Mucosa of stomach (tissue), 1 donor: ENCODE results near the gene TTC16.
"Not testable (repeated sequence)": the region's sequence is repeated elsewhere in the genome, so short reads cannot be mapped to it uniquely, and the experiment has no call there.

ENCODE experiments used
- H3K27me3 ChIP-seq: one replicate; pipeline ENCODE4 v1.7.0; 2013; ENCODE audit warnings: mild to moderate bottlenecking, low read length; ENCODE audit not compliant: control insufficient read depth, insufficient read depth
- H3K36me3 ChIP-seq: one replicate; pipeline ENCODE4 v1.7.0; 2013; ENCODE audit warnings: low read length; ENCODE audit not compliant: control insufficient read depth, insufficient read depth
- H3K4me1 ChIP-seq: one replicate; pipeline ENCODE4 v1.7.0; 2013; ENCODE audit warnings: mild to moderate bottlenecking, low read length; ENCODE audit not compliant: control insufficient read depth, insufficient read depth
- H3K4me3 ChIP-seq: one replicate; pipeline ENCODE4 v1.7.0; 2013; ENCODE audit warnings: low read length
- H3K9ac ChIP-seq: one replicate; pipeline ENCODE4 v1.7.0; 2013; ENCODE audit warnings: mild to moderate bottlenecking, low read length, moderate library complexity
- H3K9me3 ChIP-seq: one replicate; pipeline ENCODE4 v1.7.0; 2013; ENCODE audit warnings: mild to moderate bottlenecking, low read length, moderate library complexity; ENCODE audit not compliant: control insufficient read depth
- donor health status: Pancreatic carcinoma.

TTC16 gene

DNA sequence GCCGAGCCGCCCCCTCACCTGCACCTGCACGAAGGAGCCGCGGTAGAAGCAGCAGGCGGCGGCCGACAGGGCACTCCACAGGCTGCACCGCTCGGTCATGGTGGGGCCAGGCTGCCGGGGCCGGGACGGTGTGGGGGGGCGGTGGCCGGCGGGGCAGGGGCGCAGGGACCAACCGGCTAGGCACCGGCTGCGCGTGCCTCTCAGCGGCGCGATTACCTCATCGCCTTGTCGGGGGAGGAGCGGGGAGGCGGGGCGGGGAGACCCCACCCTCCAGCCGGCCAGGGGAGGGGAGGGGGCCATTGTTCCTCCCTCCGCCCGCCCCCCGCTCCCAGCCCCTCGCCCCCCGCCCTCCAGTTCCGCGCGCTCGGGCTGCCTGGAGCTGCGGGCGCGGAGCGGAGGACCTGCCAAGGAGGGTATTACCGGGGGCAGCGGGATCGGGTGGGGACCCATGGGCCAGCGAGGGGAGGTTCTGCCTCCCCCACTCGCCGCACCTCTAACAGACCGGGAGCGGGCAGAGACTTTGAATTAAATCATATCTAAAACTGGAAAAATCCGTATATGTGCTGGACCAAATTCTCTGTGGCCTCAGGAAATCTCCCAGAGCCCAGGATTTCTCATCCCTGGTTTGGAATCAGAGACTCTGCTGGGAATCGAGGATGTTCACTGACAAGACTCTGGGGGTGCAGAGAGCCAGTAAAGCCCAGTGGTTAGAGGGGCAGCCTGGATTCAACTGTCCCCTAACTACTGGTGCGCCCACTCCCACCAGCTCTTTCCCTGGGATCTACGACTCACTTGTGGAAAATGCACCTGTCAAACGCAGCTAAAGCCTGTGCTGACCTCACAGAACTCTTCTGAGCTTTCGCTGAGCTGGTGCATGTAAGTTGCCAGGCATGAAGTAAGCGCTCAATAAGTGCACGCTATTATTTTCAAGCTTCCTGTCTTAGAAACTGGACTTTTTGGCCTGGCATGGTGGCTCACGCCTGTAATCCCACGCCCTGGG, 39.5 kb downstream of the TTC16 start:
- Histone ChIP-seq H3K27me3 (peaks cover 37% of the 10 kb centered on the region), H3K36me3 (no peaks in the 10 kb centered on the region), H3K9ac (no peak overlapping the region), H3K9me3 (no peaks in the 10 kb centered on the region), H3K4me1 (no peaks in the 10 kb centered on the region), H3K4me3 (no peak overlapping the region)

DNA sequence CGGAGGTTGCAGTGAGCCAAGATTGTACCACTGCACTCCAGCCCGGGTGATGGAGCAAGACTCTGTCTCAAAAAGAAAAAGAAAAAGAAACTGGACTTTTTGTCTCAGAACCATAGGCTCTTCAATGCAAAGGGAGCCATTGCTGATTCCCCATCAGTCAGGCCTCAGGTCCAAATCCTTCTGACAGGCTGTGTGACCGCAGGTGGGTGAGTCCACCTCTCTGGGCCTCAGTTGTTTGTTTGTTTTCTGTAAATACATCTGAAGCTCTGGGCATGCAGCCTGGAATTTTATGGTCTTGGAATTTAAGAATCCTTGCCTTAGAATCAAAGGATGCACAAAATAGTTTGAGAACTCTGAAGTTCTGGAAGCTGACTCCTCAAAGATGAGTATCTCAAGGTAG, 40.4 kb downstream of the TTC16 start:
- Histone ChIP-seq H3K9me3 (no peaks in the 10 kb centered on the region), H3K27me3 (peaks cover 37% of the 10 kb centered on the region), H3K36me3 (no peaks in the 10 kb centered on the region), H3K4me1 (no peaks in the 10 kb centered on the region), H3K9ac (no peak overlapping the region), H3K4me3 (no peak overlapping the region)

DNA sequence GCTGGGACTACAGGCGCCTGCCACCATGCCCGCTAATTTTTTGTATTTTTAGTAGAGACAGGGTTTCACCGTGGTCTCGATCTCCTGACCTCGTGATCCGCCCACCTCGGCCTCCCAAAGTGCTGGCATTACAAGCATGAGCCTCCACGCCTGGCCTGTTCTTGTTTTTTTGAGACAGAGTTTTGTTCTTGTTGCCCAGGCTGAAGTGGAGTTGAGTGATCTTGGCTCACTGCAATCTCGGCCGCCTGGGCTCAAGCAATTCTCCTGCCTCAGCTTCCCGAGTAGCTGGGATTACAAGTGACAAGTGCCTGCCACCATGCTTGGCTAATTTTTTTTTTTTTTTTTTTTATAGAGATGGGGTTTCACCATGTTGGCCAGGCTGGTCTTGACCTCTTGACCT, 40.9 kb downstream of the TTC16 start:
- H3K4me1 ChIP-seq = not testable (repeated sequence)
- H3K27me3 ChIP-seq = peaks cover 38% of the 10 kb centered on the region

DNA sequence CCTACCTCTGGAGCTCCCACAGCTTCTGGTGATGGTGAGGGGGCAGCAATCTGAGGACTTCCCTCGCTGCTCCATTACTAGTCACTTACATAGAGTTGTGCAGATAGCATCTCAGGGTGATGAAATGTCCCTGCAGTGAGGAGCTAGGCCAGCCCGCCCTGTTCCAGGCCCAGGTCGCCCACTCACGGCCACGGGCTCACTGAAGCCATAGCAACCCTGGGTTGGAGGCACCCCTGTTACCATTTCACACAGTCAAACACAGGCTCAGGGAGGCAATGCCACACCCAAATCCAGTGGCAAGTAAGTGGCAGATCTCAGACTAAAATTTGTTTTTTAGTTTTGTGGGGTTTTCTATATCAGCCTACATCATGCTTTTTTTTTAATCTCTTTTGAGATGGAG, 43.0 kb downstream of the TTC16 start:
- Histone ChIP-seq H3K9ac (no peak overlapping the region), H3K36me3 (no peaks in the 10 kb centered on the region), H3K4me1 (no peaks in the 10 kb centered on the region), H3K4me3 (no peak overlapping the region), H3K9me3 (no peaks in the 10 kb centered on the region), H3K27me3 (peaks cover 29% of the 10 kb centered on the region)

More for the DNA sequence above, 40.9 kb downstream of the TTC16 start:
- not testable (repeated sequence) for H3K36me3 ChIP-seq, H3K9me3 ChIP-seq, H3K4me3 ChIP-seq, H3K9ac ChIP-seq

DNA sequence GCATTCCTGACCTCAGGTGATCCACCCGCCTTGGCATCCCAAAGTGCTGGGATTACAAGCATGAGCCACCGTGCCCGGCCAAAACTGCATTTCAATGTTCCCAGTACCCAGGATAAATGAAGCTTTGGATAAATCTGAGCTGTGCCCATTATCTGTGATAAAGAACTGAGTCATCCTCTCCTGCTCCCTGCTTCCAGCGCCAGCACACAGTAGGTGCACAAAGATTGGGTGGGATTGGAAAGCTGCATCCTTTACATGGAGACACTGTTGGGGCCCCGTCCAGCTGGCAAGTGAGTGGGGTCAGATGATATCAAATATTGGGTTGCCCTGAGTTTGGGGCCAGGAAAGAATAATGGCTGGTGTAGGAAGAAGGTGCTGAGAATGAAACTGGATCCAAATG, 45.2 kb downstream of the TTC16 start:
- Histone ChIP-seq H3K27me3 (peaks cover 10% of the 10 kb centered on the region), H3K36me3 (no peaks in the 10 kb centered on the region), H3K9ac (no peak overlapping the region), H3K4me3 (no peak overlapping the region), H3K9me3 (no peaks in the 10 kb centered on the region), H3K4me1 (no peaks in the 10 kb centered on the region)

DNA sequence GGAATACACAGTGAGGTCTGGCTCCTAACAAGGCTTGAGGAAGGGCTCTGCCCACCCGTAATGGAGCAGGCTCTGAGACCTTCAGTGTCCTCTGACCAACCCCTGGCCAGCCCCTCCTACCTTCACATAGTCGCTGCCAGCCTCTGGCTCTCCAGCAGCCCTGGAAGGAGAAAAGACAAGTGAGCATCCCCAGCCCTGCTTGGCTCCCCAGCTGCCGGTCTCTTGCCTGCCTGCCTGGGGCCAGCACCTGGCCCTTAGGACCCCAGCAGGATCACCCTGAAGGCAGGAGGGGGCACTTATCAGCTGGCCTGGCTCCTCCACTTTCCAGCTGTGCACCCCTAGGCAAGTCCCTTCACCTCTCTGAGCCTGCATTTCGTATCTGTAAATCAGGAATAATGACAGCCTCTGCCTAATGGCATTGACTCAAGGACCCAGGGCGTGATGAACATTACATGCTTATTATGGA, 45.6 kb downstream of the TTC16 start:
- Histone ChIP-seq H3K4me1 (no peaks in the 10 kb centered on the region), H3K4me3 (no peak overlapping the region), H3K36me3 (no peaks in the 10 kb centered on the region), H3K27me3 (peaks cover 8% of the 10 kb centered on the region), H3K9ac (no peak overlapping the region), H3K9me3 (no peaks in the 10 kb centered on the region)

DNA sequence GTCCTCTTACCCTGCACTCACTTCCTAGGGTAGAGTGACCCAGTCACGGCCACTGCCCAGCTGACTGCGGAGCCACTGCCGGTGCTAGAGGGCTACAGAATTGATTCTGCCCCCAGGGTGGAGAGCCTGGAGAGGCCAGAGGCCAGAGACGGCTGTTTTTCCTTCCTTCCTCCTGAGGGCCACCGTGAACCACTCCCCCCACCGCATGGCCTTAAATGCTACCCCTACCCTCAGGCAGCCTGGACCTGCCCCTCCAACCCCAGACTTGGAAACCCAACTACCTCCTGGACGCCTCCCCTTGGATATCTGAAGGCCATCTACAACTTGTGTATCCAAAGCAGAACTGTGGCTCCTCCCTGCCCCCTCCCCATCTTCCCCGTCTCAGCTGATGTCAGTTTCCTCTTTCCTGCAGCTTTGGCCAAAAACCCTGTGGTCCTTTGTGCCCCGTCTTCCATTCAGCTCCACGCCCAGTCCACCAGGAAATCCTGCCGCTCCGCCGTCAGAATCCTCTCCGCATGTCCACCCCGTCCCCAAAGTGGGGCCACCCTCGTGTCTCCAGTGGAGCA, 46.3 kb downstream of the TTC16 start:
- H3K4me1 ChIP-seq = no peaks in the 10 kb centered on the region
- H3K9me3 ChIP-seq = no peaks in the 10 kb centered on the region
- no peaks in the 10 kb centered on the region for H3K36me3 ChIP-seq
- no peak overlapping the region for H3K9ac ChIP-seq
- H3K4me3 ChIP-seq = no peak overlapping the region
- peaks cover 8% of the 10 kb centered on the region for H3K27me3 ChIP-seq

DNA sequence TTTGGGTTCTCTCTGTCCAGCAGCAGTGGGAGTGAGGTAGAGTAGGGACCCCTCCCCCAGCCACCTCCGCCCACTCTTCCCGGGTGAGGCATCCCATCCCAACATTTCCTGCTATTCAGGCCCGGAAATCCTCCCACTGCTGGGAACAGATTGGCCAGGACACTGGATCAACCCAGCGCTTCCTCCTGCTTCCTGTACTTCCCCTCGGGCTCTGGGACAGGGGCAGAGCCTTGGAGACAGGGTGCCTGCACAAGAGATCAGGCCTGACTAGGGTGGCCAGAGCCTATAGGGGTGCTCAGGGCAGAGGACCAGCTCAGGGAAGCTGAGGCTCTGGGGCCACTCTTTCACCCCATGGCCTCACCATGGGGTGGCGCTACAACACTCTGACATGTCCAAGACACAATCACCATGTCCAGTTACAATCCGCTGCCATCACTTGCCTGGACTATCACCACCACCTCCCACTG, 48.1 kb downstream of the TTC16 start:
- Histone ChIP-seq H3K4me3 (no peak overlapping the region), H3K9me3 (no peaks in the 10 kb centered on the region), H3K36me3 (no peaks in the 10 kb centered on the region), H3K27me3 (peaks cover 8% of the 10 kb centered on the region), H3K4me1 (no peaks in the 10 kb centered on the region), H3K9ac (no peak overlapping the region)

DNA sequence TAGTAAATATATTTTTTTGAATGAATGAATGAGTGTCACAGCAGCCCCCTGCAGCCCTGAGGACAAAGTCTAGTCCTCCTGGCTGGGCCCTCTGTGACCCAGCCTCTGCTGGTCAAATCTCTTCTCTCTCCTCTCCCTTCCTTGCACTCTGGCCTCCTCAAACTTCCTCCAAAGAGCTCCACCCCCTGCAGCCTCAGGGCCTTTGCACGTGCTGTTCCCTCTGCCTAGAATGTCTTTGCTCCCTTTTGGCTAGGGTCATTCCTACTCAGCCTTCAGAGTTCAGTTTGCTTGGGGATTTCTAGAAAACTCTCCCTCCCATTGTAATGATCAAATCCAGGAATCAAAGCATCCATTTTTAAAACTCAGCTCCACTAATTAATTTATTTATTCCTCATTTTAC, 49.5 kb downstream of the TTC16 start:
- peaks cover 5% of the 10 kb centered on the region for H3K4me1 ChIP-seq
- H3K9ac ChIP-seq = no peak overlapping the region
- no peaks in the 10 kb centered on the region for H3K9me3 ChIP-seq
- H3K36me3 ChIP-seq = no peaks in the 10 kb centered on the region
- H3K27me3 ChIP-seq = peaks cover 8% of the 10 kb centered on the region
- H3K4me3 ChIP-seq = no peak overlapping the region

DNA sequence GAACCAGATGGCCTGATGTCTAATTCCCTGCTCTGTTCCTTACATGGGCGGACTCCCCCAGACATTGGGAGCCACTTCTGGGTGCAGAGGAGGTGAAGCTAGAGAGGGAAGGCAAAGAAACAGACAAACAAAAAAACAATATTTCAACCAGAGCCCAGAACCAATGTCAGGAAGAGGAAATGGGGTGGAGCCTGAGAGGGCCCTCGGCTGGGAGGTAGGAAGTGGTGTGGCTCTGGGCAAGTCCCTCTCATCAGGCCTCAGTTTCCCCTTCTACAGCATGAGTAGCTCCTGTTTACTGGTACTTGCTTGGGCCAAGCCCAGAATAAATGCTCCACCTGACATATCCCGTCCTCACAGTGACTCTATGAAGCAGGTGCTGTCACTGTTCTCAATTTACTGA, 51.5 kb downstream of the TTC16 start:
- Histone ChIP-seq H3K4me3 (no peak overlapping the region), H3K27me3 (peaks cover under 1% of the 10 kb centered on the region), H3K9me3 (no peaks in the 10 kb centered on the region), H3K4me1 (peaks cover 12% of the 10 kb centered on the region), H3K36me3 (no peaks in the 10 kb centered on the region), H3K9ac (no peak overlapping the region)

DNA sequence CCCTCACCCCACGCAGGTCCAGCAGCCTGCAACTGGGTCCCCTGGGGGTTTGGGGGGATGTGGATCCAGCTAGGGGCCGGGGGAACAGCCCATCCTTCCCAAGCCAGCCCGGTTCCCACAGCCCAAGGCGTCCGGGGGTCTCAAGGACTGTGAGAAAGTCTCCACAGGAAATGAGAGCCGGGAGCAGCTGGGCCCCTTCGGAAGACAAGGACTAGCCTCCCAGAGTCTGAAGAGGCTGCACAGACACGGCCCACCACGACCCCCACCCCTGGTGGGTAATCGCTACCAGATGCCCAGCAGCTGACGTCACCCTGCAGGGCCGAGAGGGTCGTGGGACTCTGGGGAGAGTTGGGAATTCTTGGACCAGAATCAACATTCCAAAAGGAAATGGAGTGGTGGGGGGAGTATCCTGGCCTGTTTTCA, 52.0 kb downstream of the TTC16 start:
- no peak overlapping the region for H3K4me3 ChIP-seq

DNA sequence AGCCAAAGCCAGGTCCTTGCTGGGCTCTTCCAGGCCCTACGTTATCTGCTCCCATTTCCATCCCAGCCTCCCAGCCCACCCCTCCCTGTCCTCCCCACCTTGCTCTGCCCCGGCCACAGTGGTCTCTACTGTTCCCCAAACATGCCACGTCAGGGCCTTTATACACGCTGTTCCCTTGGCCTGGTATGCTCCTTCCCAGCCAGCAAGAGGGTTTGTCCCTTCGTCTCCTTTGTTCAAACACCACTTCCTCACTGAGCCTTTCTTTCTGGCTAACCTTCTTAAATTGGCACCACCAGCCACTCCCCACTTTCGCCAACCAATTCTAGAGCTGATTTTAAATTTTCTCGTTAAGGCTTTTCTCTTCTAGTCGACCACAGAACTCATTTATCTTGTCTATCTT, 52.8 kb downstream of the TTC16 start:
- no peak overlapping the region for H3K9ac ChIP-seq
- peaks cover 12% of the 10 kb centered on the region for H3K4me1 ChIP-seq
- no peaks in the 10 kb centered on the region for H3K36me3 ChIP-seq
- no peaks in the 10 kb centered on the region for H3K9me3 ChIP-seq
- no peaks in the 10 kb centered on the region for H3K27me3 ChIP-seq
- no peak overlapping the region for H3K4me3 ChIP-seq

More for the DNA sequence above, 52.0 kb downstream of the TTC16 start:
- peak overlapping the region; percentile 22 for H3K9ac ChIP-seq
- no peaks in the 10 kb centered on the region for H3K36me3 ChIP-seq
- peaks cover 12% of the 10 kb centered on the region for H3K4me1 ChIP-seq
- H3K27me3 ChIP-seq = no peaks in the 10 kb centered on the region
- H3K9me3 ChIP-seq = no peaks in the 10 kb centered on the region
